Cardiac ventricle fibroblast (primary cell): ENCODE results near the gene LAMA2. TPM values are rescaled to one million over a fixed set of nuclear protein-coding genes. Genes with fewer than 3 reads are reported as not detected.

Experiments
- total RNA-seq: library from RNA; depleted of rRNA; stranded (reverse); fragments of >200 nt; gene quantifications from 2 replicates; pipeline ENCODE4 v1.2.3, GENCODE V29; 2015

The LAMA2 gene, protein sequence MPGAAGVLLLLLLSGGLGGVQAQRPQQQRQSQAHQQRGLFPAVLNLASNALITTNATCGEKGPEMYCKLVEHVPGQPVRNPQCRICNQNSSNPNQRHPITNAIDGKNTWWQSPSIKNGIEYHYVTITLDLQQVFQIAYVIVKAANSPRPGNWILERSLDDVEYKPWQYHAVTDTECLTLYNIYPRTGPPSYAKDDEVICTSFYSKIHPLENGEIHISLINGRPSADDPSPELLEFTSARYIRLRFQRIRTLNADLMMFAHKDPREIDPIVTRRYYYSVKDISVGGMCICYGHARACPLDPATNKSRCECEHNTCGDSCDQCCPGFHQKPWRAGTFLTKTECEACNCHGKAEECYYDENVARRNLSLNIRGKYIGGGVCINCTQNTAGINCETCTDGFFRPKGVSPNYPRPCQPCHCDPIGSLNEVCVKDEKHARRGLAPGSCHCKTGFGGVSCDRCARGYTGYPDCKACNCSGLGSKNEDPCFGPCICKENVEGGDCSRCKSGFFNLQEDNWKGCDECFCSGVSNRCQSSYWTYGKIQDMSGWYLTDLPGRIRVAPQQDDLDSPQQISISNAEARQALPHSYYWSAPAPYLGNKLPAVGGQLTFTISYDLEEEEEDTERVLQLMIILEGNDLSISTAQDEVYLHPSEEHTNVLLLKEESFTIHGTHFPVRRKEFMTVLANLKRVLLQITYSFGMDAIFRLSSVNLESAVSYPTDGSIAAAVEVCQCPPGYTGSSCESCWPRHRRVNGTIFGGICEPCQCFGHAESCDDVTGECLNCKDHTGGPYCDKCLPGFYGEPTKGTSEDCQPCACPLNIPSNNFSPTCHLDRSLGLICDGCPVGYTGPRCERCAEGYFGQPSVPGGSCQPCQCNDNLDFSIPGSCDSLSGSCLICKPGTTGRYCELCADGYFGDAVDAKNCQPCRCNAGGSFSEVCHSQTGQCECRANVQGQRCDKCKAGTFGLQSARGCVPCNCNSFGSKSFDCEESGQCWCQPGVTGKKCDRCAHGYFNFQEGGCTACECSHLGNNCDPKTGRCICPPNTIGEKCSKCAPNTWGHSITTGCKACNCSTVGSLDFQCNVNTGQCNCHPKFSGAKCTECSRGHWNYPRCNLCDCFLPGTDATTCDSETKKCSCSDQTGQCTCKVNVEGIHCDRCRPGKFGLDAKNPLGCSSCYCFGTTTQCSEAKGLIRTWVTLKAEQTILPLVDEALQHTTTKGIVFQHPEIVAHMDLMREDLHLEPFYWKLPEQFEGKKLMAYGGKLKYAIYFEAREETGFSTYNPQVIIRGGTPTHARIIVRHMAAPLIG (N-terminal part only)
- 550 and 573 TPM in 2 replicates for total RNA-seq

GRCh38 chr6:128882991-128883611 is at the start of gene LAMA2:
TSS of gene LAMA2 (plus strand) at chr6:128883138. CDS start at chr6:128883246, 108 bp downstream.

